MCF 10A (cell line): ENCODE measurements around the gene ODAD4. TPM values are rescaled to one million over a fixed set of nuclear protein-coding genes. Genes with fewer than 3 reads are reported as not detected.
A peak's percentile ranks its signal among the peaks of the same experiment; 100 is the strongest.

Experiments used
- BruUV-seq: library from RNA; stranded (reverse); fragments of 400-500 nt; replicated peaks from 2 replicates; lab custom pipeline; 2021; lab: Mats Ljungman, UMichigan
- CTCF ChIA-PET: fragments of 300-600 bp; sonication (Branson Sonifier 250); formaldehyde crosslinking; extraction: SDS; loops from one replicate; lab custom pipeline; 2021; ENCODE audit warnings: antibody characterized with exemption, inconsistent platforms; lab: Yijun Ruan, JAX
- POLR2A ChIA-PET: fragments of 300-600, 350-650 bp; sonication (Branson Sonifier 250); formaldehyde crosslinking; extraction: SDS; loops from one replicate; lab custom pipeline; 2020; ENCODE audit warnings: antibody characterized with exemption, inconsistent platforms; lab: Yijun Ruan, JAX
- DNase-seq: peaks from one replicate; pipeline ENCODE4 v3.0.0-alpha.2; 2018; ENCODE audit not compliant: unreplicated experiment
- H3K27ac Mint-ChIP-seq: one replicate; pipeline ENCODE4 v1.8.0; 2022; ENCODE audit warnings: mild to moderate bottlenecking, low read depth, mixed read lengths; ENCODE audit not compliant: unreplicated experiment
- H3K27me3 Mint-ChIP-seq: one replicate; pipeline ENCODE4 v1.8.0; 2022; ENCODE audit warnings: mixed read lengths; ENCODE audit not compliant: insufficient read depth, unreplicated experiment
- H3K36me3 Mint-ChIP-seq: one replicate; pipeline ENCODE4 v1.8.0; 2022; ENCODE audit warnings: mild to moderate bottlenecking, moderate library complexity, mixed read lengths; ENCODE audit not compliant: insufficient read depth, unreplicated experiment
- H3K4me1 Mint-ChIP-seq: one replicate; pipeline ENCODE4 v1.8.0; 2022; ENCODE audit warnings: mixed read lengths; ENCODE audit not compliant: insufficient read depth, unreplicated experiment
- H3K4me3 Mint-ChIP-seq: one replicate; pipeline ENCODE4 v1.8.0; 2022; ENCODE audit warnings: mild to moderate bottlenecking, moderate library complexity, mixed read lengths; ENCODE audit not compliant: unreplicated experiment
- H3K9me3 Mint-ChIP-seq: one replicate; pipeline ENCODE4 v1.8.0; 2022; ENCODE audit warnings: mixed read lengths; ENCODE audit not compliant: unreplicated experiment
- CTCF ChIP-seq: fragments of 200-600 bp; IDR thresholded peaks from one replicate; pipeline ENCODE4 v1.8.0; 2022; ENCODE audit warnings: antibody characterized with exemption, mild to moderate bottlenecking; ENCODE audit not compliant: unreplicated experiment
- intact Hi-C: fragments of 100-400 bp; cut with micrococcal nuclease; formaldehyde crosslinking; loops from 2 replicates; pipeline ENCODE4 v1.14.1; 2022
- total RNA-seq: library from RNA; stranded (reverse); gene quantifications from 2 replicates; pipeline ENCODE4 v1.2.3, GENCODE V29; 2022

ODAD4 gene
- total RNA-seq, 1 experiment from 2014 or later: 0.96 TPM

- Mint-ChIP-seq H3K27me3 (no peaks in the 10 kb centered on the region), H3K36me3 (no peaks in the 10 kb centered on the region), H3K27ac (peak overlapping the region; percentile 16), H3K4me3 (no peak overlapping the region), H3K4me1 (no peaks in the 10 kb centered on the region), H3K9me3 (no peaks in the 10 kb centered on the region)
- DNase-seq: peak; percentile 55
- intact Hi-C loops: loop anchor here (1.0 to 2.0 kb wide), 2 partner anchors 149 to 221 kb away; partner anchors contain the start of gene P3H4
- BruUV-seq: no TSS peak
- ChIA-PET CTCF (interaction anchor here (0.6 to 2.7 kb wide), 9 partner anchors 14 to 222 kb away, joined by 3 to 8 read pairs (median 4); partner anchors contain the start of gene ODAD4), POLR2A (interaction anchor here (0.6 to 1.2 kb wide), 5 partner anchors 13 to 149 kb away, joined by 3 to 5 read pairs (median 3); partner anchors contain the start of gene ACLY)
- TF ChIP-seq CTCF: peak; percentile 44
These were observed 29.1 kb downstream of the ODAD4 start for GRCh38 chr17:41959336-41960095.

GRCh38 chr17:41962111-41962510, 31.7 kb downstream of the ODAD4 start:
- Mint-ChIP-seq H3K27ac (no peak overlapping the region), H3K27me3 (no peaks in the 10 kb centered on the region), H3K4me3 (no peak overlapping the region), H3K36me3 (peaks cover 6% of the 10 kb centered on the region), H3K4me1 (peaks cover 12% of the 10 kb centered on the region), H3K9me3 (no peaks in the 10 kb centered on the region)
- TF ChIP-seq CTCF: no peak
- ChIA-PET POLR2A (no interaction called here), CTCF (interaction anchor here (0.5 to 3.9 kb wide), 18 partner anchors 9 to 1663 kb away, joined by 3 to 14 read pairs (median 4); no protein-coding TSS in a partner anchor)
- intact Hi-C loops: no loop called here
- no peak for DNase-seq
- BruUV-seq: no TSS peak

GRCh38 chr17:41962768-41963434, 32.5 kb downstream of the ODAD4 start:
- H3K4me1 Mint-ChIP-seq: peaks cover 16% of the 10 kb centered on the region
- no peaks in the 10 kb centered on the region for H3K9me3 Mint-ChIP-seq
- no peak overlapping the region for H3K27ac Mint-ChIP-seq
- intact Hi-C loops: loop anchor here (1.0 kb wide), 3 partner anchors 62 to 153 kb away; no protein-coding TSS in a partner anchor
- ChIA-PET POLR2A (interaction anchor here (0.6 to 8.5 kb wide), 7 partner anchors 32 to 806 kb away, joined by 3 to 138 read pairs (median 4); partner anchors contain the start of genes ACLY, DNAJC7, NKIRAS2 and ODAD4), CTCF (interaction anchor here (0.6 to 3.9 kb wide), 40 partner anchors 9 to 1664 kb away, joined by 3 to 16 read pairs (median 4); partner anchors contain the start of genes ACLY, DNAJC7 and NKIRAS2)
- H3K4me3 Mint-ChIP-seq: no peak overlapping the region
- BruUV-seq: no TSS peak
- peak; percentile 59 for DNase-seq
- no peaks in the 10 kb centered on the region for H3K27me3 Mint-ChIP-seq
- peaks cover 12% of the 10 kb centered on the region for H3K36me3 Mint-ChIP-seq
- peak; percentile 92 for TF ChIP-seq CTCF
